Neural progenitor cell (in vitro differentiated cells): Measurements from ENCODE around the gene CERS2. TPM values are rescaled to one million over a fixed set of nuclear protein-coding genes. Genes with fewer than 3 reads are reported as not detected.

Experiments used
- DNase-seq: peaks from one replicate; pipeline ENCODE4 v3.0.0-alpha.2; 2016; ENCODE audit warnings: low spot score
- H2AFZ ChIP-seq: fragments of 200-600 bp; sonication (generic); replicated peaks from 2 replicates; pipeline ENCODE4 v1.6.1; 2016; ENCODE audit warnings: antibody characterized with exemption
- H3F3A ChIP-seq: fragments of 200-600 bp; sonication (generic); 2 replicates; pipeline ENCODE4 v1.6.1; 2016; ENCODE audit warnings: antibody characterized with exemption, low read depth
- H3K27ac ChIP-seq: fragments of 200-600 bp; sonication (generic); 2 replicates; pipeline ENCODE4 v1.5.1; 2016; ENCODE audit warnings: mild to moderate bottlenecking
- H3K27me3 ChIP-seq: fragments of 200-600 bp; sonication (generic); 2 replicates; pipeline ENCODE4 v1.6.1; 2016; ENCODE audit warnings: mild to moderate bottlenecking, moderate library complexity
- H3K36me3 ChIP-seq: fragments of 200-600 bp; sonication (generic); 2 replicates; pipeline ENCODE4 v1.5.1; 2016
- H3K4me1 ChIP-seq: fragments of 200-600 bp; sonication (generic); 2 replicates; pipeline ENCODE4 v1.6.1; 2016; ENCODE audit warnings: mixed run types
- H3K4me2 ChIP-seq: fragments of 200-600 bp; sonication (generic); 2 replicates; pipeline ENCODE4 v1.6.1; 2016
- H3K4me3 ChIP-seq: fragments of 200-600 bp; sonication (generic); 2 replicates; pipeline ENCODE4 v1.5.1; 2016
- H3K79me2 ChIP-seq: fragments of 200-600 bp; sonication (generic); 2 replicates; pipeline ENCODE4 v1.6.1; 2016; ENCODE audit warnings: low read depth
- H3K9ac ChIP-seq: fragments of 200-600 bp; sonication (generic); 2 replicates; pipeline ENCODE4 v1.6.1; 2016
- H3K9me3 ChIP-seq: fragments of 200-600 bp; sonication (generic); 2 replicates; pipeline ENCODE4 v1.5.1; 2016; ENCODE audit warnings: low read depth
- H4K20me1 ChIP-seq: fragments of 200-600 bp; sonication (generic); 2 replicates; pipeline ENCODE4 v1.6.1; 2016; ENCODE audit warnings: low read depth
- H3K27ac Mint-ChIP-seq: 3 replicates; pipeline ENCODE4 v1.8.0; 2021; ENCODE audit warnings: mixed read lengths
- H3K27me3 Mint-ChIP-seq: 2 replicates; pipeline ENCODE4 v1.8.0; 2022; ENCODE audit warnings: low read depth, mild to moderate bottlenecking, inconsistent platforms, moderate library complexity, mixed read lengths; ENCODE audit not compliant: insufficient read depth
- H3K36me3 Mint-ChIP-seq: 3 replicates; pipeline ENCODE4 v1.8.0; 2021; ENCODE audit warnings: mixed read lengths
- H3K4me1 Mint-ChIP-seq: 3 replicates; pipeline ENCODE4 v1.8.0; 2021; ENCODE audit warnings: mixed read lengths
- H3K4me3 Mint-ChIP-seq: 3 replicates; pipeline ENCODE4 v1.8.0; 2021; ENCODE audit warnings: mild to moderate bottlenecking, moderate library complexity, mixed read lengths
- H3K9me3 Mint-ChIP-seq: 3 replicates; pipeline ENCODE4 v1.8.0; 2020; ENCODE audit warnings: mixed read lengths
- EZH2 ChIP-seq: fragments of 200-600 bp; sonication (generic); IDR thresholded peaks from 2 replicates; pipeline ENCODE4 v1.6.1; 2017; ENCODE audit warnings: antibody characterized with exemption, mild to moderate bottlenecking, moderate library complexity
- EZH2phosphoT487 ChIP-seq: fragments of 200-600 bp; sonication (generic); IDR thresholded peaks from 2 replicates; pipeline ENCODE4 v1.6.1; 2017; ENCODE audit warnings: antibody characterized with exemption
- total RNA-seq: library from RNA; depleted of rRNA; stranded (reverse); fragments of >200 nt; gene quantifications from 2 replicates; pipeline ENCODE4 v1.2.3, GENCODE V29; 2015; ENCODE audit warnings: low replicate concordance
- TF ChIP-seq, protein P1 (sequence below): fragments of 200-600 bp; sonication (generic); IDR thresholded peaks from 2 replicates; pipeline ENCODE4 v1.5.1; 2017; ENCODE audit warnings: antibody characterized with exemption, mild to moderate bottlenecking

The CERS2 gene
- total RNA-seq, 1 donor from 2014 or later, result 104 TPM

DNA sequence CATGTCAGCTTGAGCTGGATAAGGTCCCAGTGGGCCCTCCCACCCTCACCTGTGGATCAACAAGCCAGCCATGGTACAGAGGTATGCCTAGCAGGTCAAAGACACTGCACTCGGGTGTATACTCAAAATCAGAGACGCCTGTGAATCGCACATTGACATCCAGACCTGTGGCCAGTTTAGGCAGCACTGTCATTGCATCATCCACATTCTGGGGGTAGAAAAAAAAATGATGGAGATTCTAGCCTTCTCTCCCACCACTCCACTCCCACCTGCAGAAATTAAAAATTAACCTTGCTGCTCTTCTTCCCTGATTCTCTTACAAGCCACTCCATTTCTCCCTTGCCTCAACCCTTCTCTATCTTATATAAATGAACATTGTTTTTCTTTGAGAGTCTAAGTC lies 25.8 kb upstream of the CERS2 start:
- no peak overlapping the region for H2AFZ ChIP-seq
- peaks cover 3% of the 10 kb centered on the region for H3K27me3 Mint-ChIP-seq

DNA sequence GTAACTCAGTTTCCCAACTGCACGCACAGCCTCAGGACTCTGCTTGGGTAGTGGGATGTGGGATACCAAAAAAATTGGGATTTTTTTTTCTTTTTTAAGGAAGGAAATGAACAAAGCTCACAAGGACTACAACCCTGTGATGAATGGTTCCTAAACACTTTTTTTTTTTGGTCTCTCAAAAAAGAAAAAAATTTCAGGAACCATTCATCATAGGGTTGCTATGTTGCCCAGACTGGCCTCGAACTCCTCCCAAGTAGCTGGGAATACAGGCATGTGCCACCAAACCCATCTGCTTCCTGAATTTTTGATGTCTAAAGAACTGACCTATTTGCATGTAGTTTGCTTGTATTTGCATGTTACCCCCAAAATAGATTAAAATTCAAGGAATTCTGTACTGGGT lies 25.3 kb upstream of the CERS2 start:
- no peaks in the 10 kb centered on the region for H3F3A ChIP-seq
- peaks cover 3% of the 10 kb centered on the region for H3K4me1 ChIP-seq
- no peaks in the 10 kb centered on the region for H4K20me1 ChIP-seq
- no peak overlapping the region for H3K4me3 ChIP-seq
- H3K27me3 ChIP-seq, result no peaks in the 10 kb centered on the region
- Mint-ChIP-seq H3K36me3 (peaks cover 18% of the 10 kb centered on the region), H3K4me3 (no peak overlapping the region), H3K27me3 (peaks cover 3% of the 10 kb centered on the region), H3K27ac (no peak overlapping the region), H3K9me3 (no peaks in the 10 kb centered on the region), H3K4me1 (peaks cover 18% of the 10 kb centered on the region)
- no peaks in the 10 kb centered on the region for H3K36me3 ChIP-seq
- no peak overlapping the region for H3K27ac ChIP-seq
- H3K9me3 ChIP-seq, result no peaks in the 10 kb centered on the region
- no peak overlapping the region for H3K9ac ChIP-seq
- no peak for DNase-seq
- no peak overlapping the region for H3K4me2 ChIP-seq
- TF ChIP-seq EZH2 (no peak), EZH2phosphoT487 (no peak)
- TF ChIP-seq, protein P1, sequence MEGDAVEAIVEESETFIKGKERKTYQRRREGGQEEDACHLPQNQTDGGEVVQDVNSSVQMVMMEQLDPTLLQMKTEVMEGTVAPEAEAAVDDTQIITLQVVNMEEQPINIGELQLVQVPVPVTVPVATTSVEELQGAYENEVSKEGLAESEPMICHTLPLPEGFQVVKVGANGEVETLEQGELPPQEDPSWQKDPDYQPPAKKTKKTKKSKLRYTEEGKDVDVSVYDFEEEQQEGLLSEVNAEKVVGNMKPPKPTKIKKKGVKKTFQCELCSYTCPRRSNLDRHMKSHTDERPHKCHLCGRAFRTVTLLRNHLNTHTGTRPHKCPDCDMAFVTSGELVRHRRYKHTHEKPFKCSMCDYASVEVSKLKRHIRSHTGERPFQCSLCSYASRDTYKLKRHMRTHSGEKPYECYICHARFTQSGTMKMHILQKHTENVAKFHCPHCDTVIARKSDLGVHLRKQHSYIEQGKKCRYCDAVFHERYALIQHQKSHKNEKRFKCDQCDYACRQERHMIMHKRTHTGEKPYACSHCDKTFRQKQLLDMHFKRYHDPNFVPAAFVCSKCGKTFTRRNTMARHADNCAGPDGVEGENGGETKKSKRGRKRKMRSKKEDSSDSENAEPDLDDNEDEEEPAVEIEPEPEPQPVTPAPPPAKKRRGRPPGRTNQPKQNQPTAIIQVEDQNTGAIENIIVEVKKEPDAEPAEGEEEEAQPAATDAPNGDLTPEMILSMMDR, result no peak
- H3K79me2 ChIP-seq, result no peaks in the 10 kb centered on the region
- H2AFZ ChIP-seq, result no peak overlapping the region

More for the DNA sequence above, 25.8 kb upstream of the CERS2 start:
- no peak for TF ChIP-seq EZH2
- no peak for TF ChIP-seq EZH2phosphoT487
- TF ChIP-seq, protein P1, result no peak
- H3K9me3 Mint-ChIP-seq, result no peaks in the 10 kb centered on the region
- H3K27ac Mint-ChIP-seq, result no peak overlapping the region
- Histone ChIP-seq H3K4me2 (no peak overlapping the region), H3K4me1 (peaks cover 3% of the 10 kb centered on the region), H3K9me3 (no peaks in the 10 kb centered on the region), H3K27me3 (no peaks in the 10 kb centered on the region), H3K79me2 (no peaks in the 10 kb centered on the region), H4K20me1 (no peaks in the 10 kb centered on the region), H3K4me3 (no peak overlapping the region), H3K27ac (no peak overlapping the region), H3K9ac (no peak overlapping the region), H3F3A (no peaks in the 10 kb centered on the region), H3K36me3 (no peaks in the 10 kb centered on the region)
- peaks cover 18% of the 10 kb centered on the region for H3K36me3 Mint-ChIP-seq
- no peak overlapping the region for H3K4me3 Mint-ChIP-seq
- peaks cover 20% of the 10 kb centered on the region for H3K4me1 Mint-ChIP-seq
- no peak for DNase-seq

DNA sequence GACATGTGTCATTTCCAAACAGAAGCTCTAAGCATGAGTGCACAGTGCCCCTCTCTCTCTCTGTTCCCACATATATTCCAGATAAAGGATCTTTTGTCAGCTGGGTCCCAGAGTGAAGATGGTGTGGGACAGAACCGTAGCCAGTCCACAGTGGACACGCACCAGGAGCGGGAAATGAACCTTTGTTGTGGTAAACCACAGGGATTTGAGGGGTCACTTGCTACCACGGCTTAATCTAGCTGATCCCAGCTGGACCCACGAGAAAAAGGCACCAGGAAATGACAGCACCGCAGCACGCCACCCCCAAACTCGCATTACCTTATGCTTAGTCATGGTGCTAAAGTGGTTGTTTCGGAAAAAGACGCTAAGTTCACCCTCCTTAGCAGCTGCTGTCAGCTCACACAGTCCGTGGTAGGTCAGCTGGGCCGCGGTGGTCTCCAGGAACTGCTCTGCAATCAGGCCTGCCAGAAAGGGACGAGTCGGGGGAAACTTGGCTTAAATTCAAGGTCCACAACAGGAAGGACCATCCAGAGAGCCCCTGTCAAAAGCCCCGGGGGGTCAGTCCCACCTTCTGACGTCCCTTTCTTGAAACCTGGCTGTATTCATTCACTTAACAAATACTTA lies 24.5 kb upstream of the CERS2 start:
- peaks cover 18% of the 10 kb centered on the region for H3K36me3 Mint-ChIP-seq
- Histone ChIP-seq H3K9me3 (no peaks in the 10 kb centered on the region), H3K4me1 (peaks cover 3% of the 10 kb centered on the region), H3K27me3 (no peaks in the 10 kb centered on the region), H3K4me2 (no peak overlapping the region), H3F3A (no peaks in the 10 kb centered on the region), H3K4me3 (no peak overlapping the region), H3K9ac (no peak overlapping the region), H4K20me1 (no peaks in the 10 kb centered on the region), H3K36me3 (no peaks in the 10 kb centered on the region), H2AFZ (no peak overlapping the region), H3K27ac (no peak overlapping the region), H3K79me2 (no peaks in the 10 kb centered on the region)
- H3K4me3 Mint-ChIP-seq, result no peak overlapping the region
- peaks cover 12% of the 10 kb centered on the region for H3K4me1 Mint-ChIP-seq
- H3K9me3 Mint-ChIP-seq, result no peaks in the 10 kb centered on the region
- no peak for TF ChIP-seq EZH2phosphoT487
- no peak for TF ChIP-seq EZH2
- TF ChIP-seq, protein P1, result no peak
- peaks cover 3% of the 10 kb centered on the region for H3K27me3 Mint-ChIP-seq
- DNase-seq, result no peak
- H3K27ac Mint-ChIP-seq, result no peak overlapping the region
